Lower leg skin (tissue), 4 donors: ENCODE measurements around the gene TTLL5. TPM values are rescaled to one million over a fixed set of nuclear protein-coding genes. Genes with fewer than 3 reads are reported as not detected.

Experiments
- DNase-seq, 2 donors: peaks; one replicate each; pipeline ENCODE4 v3.0.0-alpha.2; 2019; ENCODE audit warnings: low spot score in 2 of 2
- H3K4me3 ChIP-seq: fragments of 200-600 bp; sonication (generic); 2 replicates; pipeline ENCODE4 v1.5.1; 2017; ENCODE audit warnings: mild to moderate bottlenecking, low read depth; ENCODE audit not compliant: poor library complexity, severe bottlenecking
- POLR2A ChIP-seq, 2 donors: fragments of 450-650 bp; IDR thresholded peaks; one replicate each; pipeline ENCODE4 v1.6.1; 2016 to 2017; ENCODE audit warnings: antibody characterized with exemption in 2 of 2, mild to moderate bottlenecking in 1 of 2, moderate library complexity in 1 of 2
- WGBS, 2 donors: methylation state at CpG; one replicate each; pipeline ENCODE4 v1.1.5; 2018; 5-methylcytosine and 5-hydroxymethylcytosine counted together
- intact Hi-C: fragments of 100-400 bp; cut with DNase I; formaldehyde crosslinking; loops from one replicate; pipeline ENCODE4 v1.15.0; 2023; ENCODE audit warnings: low total_unique reads
- total RNA-seq, 4 donors: library from RNA; depleted of rRNA; stranded (reverse); fragments of >200 nt; gene quantifications; one replicate each; pipeline ENCODE4 v1.1.0, GENCODE V29; 2016
- TF ChIP-seq, protein P1 (sequence below), 3 donors: fragments of 450-650 bp; IDR thresholded peaks; one replicate each; pipeline ENCODE4 v1.5.1; 2016; ENCODE audit warnings: antibody characterized with exemption in 3 of 3, mild to moderate bottlenecking in 3 of 3, moderate library complexity in 2 of 3

TTLL5 gene
- total RNA-seq, 4 donors from 2014 or later: 16.5 to 31.1 (median 18.4) TPM

DNA sequence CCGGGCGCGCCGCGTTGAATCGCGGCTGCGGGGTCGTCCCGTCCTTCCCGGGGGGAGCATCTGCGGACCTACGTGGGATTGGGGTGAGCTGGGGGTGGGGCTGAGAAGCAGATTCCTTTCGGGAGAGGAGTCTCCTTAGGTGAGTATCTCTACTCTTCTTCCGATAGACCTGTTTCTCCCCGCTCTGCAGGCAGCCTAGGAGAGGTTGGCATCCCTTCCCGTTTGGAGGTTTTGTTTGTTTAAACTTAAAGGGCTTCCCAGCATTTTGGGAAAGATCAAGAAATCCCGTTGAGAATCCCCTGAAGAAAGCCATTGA, 411 bp downstream of the TTLL5 start:
- peak overlapping the region; percentile 92 for H3K4me3 ChIP-seq
- 1% methylated on average over 16 to 18 of the region's 18 CpGs for WGBS, 2 donors
- intact Hi-C loops: no loop called here
- TF ChIP-seq POLR2A (IDR thresholded peaks at IDR 0.05): no peak
- TF ChIP-seq, protein P1, sequence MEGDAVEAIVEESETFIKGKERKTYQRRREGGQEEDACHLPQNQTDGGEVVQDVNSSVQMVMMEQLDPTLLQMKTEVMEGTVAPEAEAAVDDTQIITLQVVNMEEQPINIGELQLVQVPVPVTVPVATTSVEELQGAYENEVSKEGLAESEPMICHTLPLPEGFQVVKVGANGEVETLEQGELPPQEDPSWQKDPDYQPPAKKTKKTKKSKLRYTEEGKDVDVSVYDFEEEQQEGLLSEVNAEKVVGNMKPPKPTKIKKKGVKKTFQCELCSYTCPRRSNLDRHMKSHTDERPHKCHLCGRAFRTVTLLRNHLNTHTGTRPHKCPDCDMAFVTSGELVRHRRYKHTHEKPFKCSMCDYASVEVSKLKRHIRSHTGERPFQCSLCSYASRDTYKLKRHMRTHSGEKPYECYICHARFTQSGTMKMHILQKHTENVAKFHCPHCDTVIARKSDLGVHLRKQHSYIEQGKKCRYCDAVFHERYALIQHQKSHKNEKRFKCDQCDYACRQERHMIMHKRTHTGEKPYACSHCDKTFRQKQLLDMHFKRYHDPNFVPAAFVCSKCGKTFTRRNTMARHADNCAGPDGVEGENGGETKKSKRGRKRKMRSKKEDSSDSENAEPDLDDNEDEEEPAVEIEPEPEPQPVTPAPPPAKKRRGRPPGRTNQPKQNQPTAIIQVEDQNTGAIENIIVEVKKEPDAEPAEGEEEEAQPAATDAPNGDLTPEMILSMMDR (IDR thresholded peaks at IDR 0.05): no peak
- no peak for DNase-seq

DNA sequence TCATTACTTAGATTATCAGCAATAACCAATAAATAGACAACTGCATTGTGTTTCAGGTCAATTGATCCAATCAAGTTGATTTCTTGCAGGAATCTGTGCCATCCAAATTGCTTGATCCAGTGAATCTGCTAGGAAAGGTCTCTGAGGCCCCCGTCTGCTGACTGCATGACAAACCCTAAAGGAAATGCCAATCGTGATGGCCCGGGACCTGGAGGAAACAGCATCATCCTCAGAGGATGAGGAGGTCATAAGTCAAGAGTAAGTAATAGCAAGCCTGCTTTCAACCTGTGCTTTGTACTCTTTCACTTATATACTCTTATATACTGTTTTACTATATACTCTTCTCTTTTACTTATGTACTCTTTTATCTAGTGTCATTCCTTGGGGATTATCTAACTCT, 1.9 kb downstream of the TTLL5 start:
- DNase-seq: no peak
- TF ChIP-seq, protein P1 (IDR thresholded peaks at IDR 0.05): no peak
- no peak for TF ChIP-seq POLR2A (IDR thresholded peaks at IDR 0.05)
- 74 to 78% methylated on average over 3 of the region's 3 CpGs for WGBS, 2 donors
- intact Hi-C loops: no loop called here
- H3K4me3 ChIP-seq: no peak overlapping the region

DNA sequence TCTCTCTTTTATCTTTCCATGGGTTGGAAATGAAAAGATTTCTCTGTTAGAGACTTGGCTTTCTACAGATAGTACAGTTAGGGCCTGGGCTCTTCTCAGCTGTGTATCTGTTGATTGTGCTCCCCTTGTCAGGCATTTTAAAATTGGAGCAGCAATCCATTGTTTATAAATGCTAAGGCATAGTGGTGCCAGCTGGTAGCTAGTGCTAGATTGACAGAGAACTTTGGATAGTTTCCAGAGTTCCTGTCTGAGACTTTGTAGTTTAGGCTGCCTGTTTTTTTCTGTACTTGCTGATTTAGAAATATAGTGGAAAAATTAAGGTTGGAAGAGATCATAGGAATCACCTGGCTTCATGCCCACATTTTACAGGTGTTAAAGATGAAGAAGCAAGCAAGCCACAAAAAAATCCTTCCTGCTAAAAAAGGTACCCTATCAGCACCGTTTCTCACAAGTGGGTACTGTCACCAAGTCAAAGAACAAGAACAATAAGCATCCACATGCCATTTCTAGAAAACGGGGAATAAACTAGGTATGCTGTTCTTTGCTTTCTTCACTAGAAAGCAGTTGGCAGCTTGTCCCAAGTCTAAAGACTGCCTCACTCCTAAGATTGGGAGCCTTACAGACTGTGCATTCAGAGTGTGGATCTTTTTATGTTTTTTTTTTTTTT, 6.2 kb downstream of the TTLL5 start:
- H3K4me3 ChIP-seq: no peak overlapping the region
- no peak for TF ChIP-seq POLR2A (IDR thresholded peaks at IDR 0.05)
- TF ChIP-seq, protein P1 (IDR thresholded peaks at IDR 0.05): no peak
- 79 to 81% methylated on average over 2 of the region's 2 CpGs for WGBS, 2 donors
- intact Hi-C loops: no loop called here
- no peak for DNase-seq

DNA sequence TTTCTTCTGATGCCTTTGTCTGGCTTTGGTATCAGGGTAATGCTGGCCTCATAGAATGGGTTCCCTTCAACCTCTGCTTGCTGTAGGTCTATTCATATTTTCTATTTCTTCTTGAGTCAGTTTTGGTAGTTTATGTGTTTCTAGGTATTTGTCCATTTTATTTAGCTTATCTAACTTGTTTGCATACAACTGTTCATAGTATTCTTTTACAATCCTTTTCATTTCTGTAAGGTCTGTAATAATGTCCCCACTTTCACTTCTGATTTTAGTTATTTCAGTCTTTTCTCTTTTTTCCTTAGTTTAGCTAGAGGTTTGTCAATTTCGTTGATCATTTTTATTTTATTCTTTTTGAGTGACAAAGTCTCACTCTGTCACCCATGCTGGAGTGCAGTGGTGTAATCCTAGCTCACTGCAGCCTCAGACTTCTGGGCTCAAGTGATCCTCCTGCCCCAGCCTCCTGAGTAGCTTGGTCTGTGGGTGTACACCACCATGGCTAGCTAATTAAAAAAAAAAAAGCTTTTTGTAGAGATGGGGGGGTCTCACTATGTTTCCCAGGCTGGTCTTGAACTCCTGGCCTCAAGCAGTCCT, 11.7 kb downstream of the TTLL5 start:
- no peak for TF ChIP-seq POLR2A (IDR thresholded peaks at IDR 0.05)
- TF ChIP-seq, protein P1 (IDR thresholded peaks at IDR 0.05): no peak
- WGBS, 2 donors: 88 to 91% methylated on average over 1 of the region's 1 CpG
- intact Hi-C loops: no loop called here
- no peak overlapping the region for H3K4me3 ChIP-seq
- no peak for DNase-seq

DNA sequence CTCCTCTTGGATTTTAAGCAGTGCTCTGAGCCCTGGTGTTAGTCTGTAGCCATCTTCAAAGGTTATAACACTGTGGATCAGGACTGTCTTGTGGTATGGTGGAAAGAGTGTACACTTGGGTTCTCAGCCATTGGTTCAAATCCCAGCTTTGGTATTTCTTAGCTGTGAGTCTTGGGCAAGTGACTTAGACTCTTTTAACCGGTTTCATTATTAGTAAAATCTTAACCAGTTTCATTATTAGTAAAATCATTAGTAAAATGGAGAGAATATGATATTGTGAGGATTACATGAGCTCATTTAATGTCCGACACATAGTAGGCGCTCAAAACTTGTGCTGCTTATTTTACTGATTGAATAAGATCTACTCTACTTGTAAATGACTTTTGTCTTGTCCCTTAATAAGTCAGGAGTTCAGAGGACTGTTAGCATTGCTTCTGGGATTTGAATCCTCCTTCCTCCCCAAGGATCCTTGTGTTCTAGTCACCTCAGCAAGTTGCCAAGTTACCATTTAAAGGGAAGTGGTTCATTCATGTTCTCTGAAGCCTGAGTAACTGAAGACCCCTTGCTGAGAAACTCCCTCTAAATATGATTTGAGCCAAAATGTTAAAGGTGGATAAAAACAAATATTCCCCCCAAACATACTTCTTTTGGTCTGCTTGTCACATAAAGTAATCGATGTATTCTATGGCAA, 12.4 kb downstream of the TTLL5 start:
- no peak for TF ChIP-seq POLR2A (IDR thresholded peaks at IDR 0.05)
- TF ChIP-seq, protein P1 (IDR thresholded peaks at IDR 0.05): no peak
- DNase-seq: no peak
- no peak overlapping the region for H3K4me3 ChIP-seq
- WGBS, 2 donors: 96 to 98% methylated on average over 4 of the region's 4 CpGs
- intact Hi-C loops: no loop called here
